ENCODE results near the gene GGACT. TPM values are rescaled to one million over a fixed set of nuclear protein-coding genes. Genes with fewer than 3 reads are reported as not detected.

The GGACT gene
- total and polyA plus RNA-seq, 4 experiments from 2014 or later, result 4.4 to 9.6 (median 7.2) TPM

DNA sequence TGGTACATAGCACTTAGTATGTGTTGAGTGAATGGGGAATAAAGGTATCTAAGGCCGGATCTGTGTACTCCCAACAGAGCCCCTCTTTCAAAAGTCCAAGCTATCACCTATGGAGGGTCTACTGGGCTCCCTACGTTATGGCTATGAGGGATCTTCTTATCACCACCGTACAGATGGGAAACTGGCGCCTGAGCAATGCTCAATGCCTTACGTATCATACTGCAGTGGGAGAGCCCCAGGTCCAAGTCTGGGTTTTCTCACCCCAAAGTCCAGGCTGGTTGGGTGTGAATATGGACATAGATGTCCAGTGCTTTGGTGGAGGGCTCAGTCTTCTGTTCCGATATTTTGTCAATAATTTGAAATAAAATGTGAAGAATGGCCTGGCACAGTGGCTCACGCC lies 13.1 kb upstream of the GGACT start:
- no peak overlapping the region for H3K4me3 Mint-ChIP-seq
- ChIA-PET POLR2A (ENCODE audit: partially characterized antibody) (no interaction called here), CTCF (ENCODE audit: partially characterized antibody) (interaction anchor here (0.8 kb wide), 1 partner anchor 9 kb away, joined by 3 read pairs; no protein-coding TSS in a partner anchor)
- H3K27ac ChIP-seq (ENCODE audit: low read depth, low read length), result no peak overlapping the region
- no peaks in the 10 kb centered on the region for H3K36me3 ChIP-seq (ENCODE audit: insufficient read depth, low read length)
- no peak for DNase-seq
- H3K27me3 ChIP-seq (ENCODE audit: insufficient read depth, low read length), result no peaks in the 10 kb centered on the region
- H3K27me3 Mint-ChIP-seq, result no peaks in the 10 kb centered on the region
- H3K27ac Mint-ChIP-seq, result no peak overlapping the region
- H3K4me1 Mint-ChIP-seq, result no peaks in the 10 kb centered on the region
- no peaks in the 10 kb centered on the region for H3K4me1 ChIP-seq (ENCODE audit: insufficient read depth, low read length)
- peaks cover 0 to 1% (median 0%) of the 10 kb centered on the region in 8 donors for H3K9me3 Mint-ChIP-seq
- no peak overlapping the region for H3K4me3 ChIP-seq (ENCODE audit: low read length in 2 of 2)
- no peaks in the 10 kb centered on the region for H3K9me3 ChIP-seq (ENCODE audit: control insufficient read depth in 1 of 2, low read length in 2 of 2)
- peaks cover 13 to 23% of the 10 kb centered on the region in 2 donors for H3K36me3 Mint-ChIP-seq
- intact Hi-C loops (cut with micrococcal nuclease), result no loop called here

DNA sequence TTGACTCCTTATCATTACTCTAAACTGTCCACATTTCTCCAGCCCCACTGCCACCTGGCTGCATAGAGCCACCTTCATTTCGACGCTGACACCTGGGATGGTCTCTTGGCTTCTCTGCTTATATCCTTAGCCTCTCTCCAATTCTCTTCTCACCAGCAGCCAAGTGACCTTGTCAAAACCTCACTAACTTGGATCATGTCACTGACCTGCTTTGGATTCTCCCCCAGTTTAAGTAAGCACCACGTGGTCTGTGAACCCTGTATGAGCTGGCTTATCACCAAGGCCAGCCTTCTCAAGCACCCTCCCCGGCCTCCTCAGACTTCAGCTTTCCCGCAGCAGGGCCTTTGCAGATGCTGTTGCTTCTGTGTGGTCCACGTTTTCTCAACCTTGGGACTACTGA lies 12.3 kb upstream of the GGACT start:
- Mint-ChIP-seq H3K27me3 (no peaks in the 10 kb centered on the region), H3K36me3 (peaks cover 10 to 22% of the 10 kb centered on the region in 2 donors), H3K4me3 (no peak overlapping the region), H3K4me1 (no peaks in the 10 kb centered on the region), H3K27ac (peak overlapping the region in 1 of 7 donors; percentile 11), H3K9me3 (peaks cover 0 to 3% (median 0%) of the 10 kb centered on the region in 8 donors)
- Histone ChIP-seq H3K27me3 (ENCODE audit: insufficient read depth, low read length) (no peaks in the 10 kb centered on the region), H3K9me3 (ENCODE audit: control insufficient read depth in 1 of 2, low read length in 2 of 2) (no peaks in the 10 kb centered on the region), H3K36me3 (ENCODE audit: insufficient read depth, low read length) (no peaks in the 10 kb centered on the region), H3K4me1 (ENCODE audit: insufficient read depth, low read length) (no peaks in the 10 kb centered on the region), H3K27ac (ENCODE audit: low read depth, low read length) (no peak overlapping the region), H3K4me3 (ENCODE audit: low read length in 2 of 2) (no peak overlapping the region)
- CTCF ChIA-PET (ENCODE audit: partially characterized antibody), result no interaction called here
- POLR2A ChIA-PET (ENCODE audit: partially characterized antibody), result no interaction called here
- no peak for DNase-seq
- intact Hi-C loops (cut with micrococcal nuclease), result no loop called here

DNA sequence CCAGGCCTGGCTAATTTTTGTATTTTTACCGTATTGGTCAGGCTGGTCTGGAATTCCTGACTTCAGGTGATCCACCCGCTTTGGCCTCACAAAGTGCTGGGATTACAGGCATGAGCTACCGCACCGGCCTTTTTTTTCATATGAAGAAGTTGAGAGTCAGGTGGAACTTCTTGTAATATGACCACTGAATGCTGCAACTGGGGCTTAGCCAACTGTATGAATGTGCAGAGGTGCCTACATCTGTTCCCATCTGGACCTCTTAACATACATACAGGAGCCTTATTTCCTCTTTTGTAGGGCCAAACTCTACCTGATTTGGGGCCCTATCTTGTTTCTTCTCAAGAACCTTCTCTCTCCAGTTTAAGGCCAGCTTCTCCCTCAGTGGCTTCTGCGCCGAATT lies 11.9 kb upstream of the GGACT start:
- no peak overlapping the region for H3K27ac Mint-ChIP-seq
- no peaks in the 10 kb centered on the region for H3K27me3 ChIP-seq (ENCODE audit: insufficient read depth, low read length)
- H3K27me3 Mint-ChIP-seq, result no peaks in the 10 kb centered on the region
- DNase-seq, result no peak
- no peaks in the 10 kb centered on the region for H3K9me3 ChIP-seq (ENCODE audit: control insufficient read depth in 1 of 2, low read length in 2 of 2)
- intact Hi-C loops (cut with micrococcal nuclease), result no loop called here
- H3K27ac ChIP-seq (ENCODE audit: low read depth, low read length), result no peak overlapping the region
- H3K4me3 ChIP-seq (ENCODE audit: low read length in 2 of 2), result no peak overlapping the region
- no peak overlapping the region for H3K4me3 Mint-ChIP-seq
- no peaks in the 10 kb centered on the region for H3K4me1 Mint-ChIP-seq
- H3K4me1 ChIP-seq (ENCODE audit: insufficient read depth, low read length), result no peaks in the 10 kb centered on the region
- CTCF ChIA-PET (ENCODE audit: partially characterized antibody), result no interaction called here
- POLR2A ChIA-PET (ENCODE audit: partially characterized antibody), result no interaction called here
- H3K36me3 ChIP-seq (ENCODE audit: insufficient read depth, low read length), result no peaks in the 10 kb centered on the region
- peaks cover 0 to 3% (median 0%) of the 10 kb centered on the region in 8 donors for H3K9me3 Mint-ChIP-seq
- peaks cover 8 to 17% of the 10 kb centered on the region in 2 donors for H3K36me3 Mint-ChIP-seq

DNA sequence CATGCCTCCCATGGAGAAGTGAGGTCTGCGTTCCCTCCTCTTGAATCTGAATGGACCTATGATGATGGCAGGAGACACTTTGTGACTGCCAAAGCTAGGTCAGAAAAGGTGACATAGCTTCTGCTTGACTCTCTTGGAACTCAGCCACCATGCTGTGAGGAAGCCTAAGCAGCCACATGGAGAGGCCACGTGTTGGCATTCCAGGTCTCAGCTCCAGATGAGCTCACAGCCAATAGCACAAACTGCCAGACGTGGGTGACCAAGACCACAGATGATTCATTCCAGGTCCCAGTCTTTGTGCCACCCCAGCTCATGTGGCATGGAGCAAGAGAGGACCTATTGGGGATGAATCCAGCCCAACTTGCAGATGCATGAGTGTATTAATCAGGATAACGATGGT lies 8.7 kb upstream of the GGACT start:
- Histone ChIP-seq H3K36me3 (ENCODE audit: insufficient read depth, low read length) (no peaks in the 10 kb centered on the region), H3K27me3 (ENCODE audit: insufficient read depth, low read length) (no peaks in the 10 kb centered on the region), H3K4me3 (ENCODE audit: low read length in 2 of 2) (no peak overlapping the region), H3K4me1 (ENCODE audit: insufficient read depth, low read length) (no peaks in the 10 kb centered on the region), H3K9me3 (ENCODE audit: control insufficient read depth in 1 of 2, low read length in 2 of 2) (no peaks in the 10 kb centered on the region), H3K27ac (ENCODE audit: low read depth, low read length) (no peak overlapping the region)
- ChIA-PET POLR2A (ENCODE audit: partially characterized antibody) (no interaction called here), CTCF (ENCODE audit: partially characterized antibody) (interaction anchor here (0.9 kb wide), 1 partner anchor 24 kb away, joined by 3 read pairs; no protein-coding TSS in a partner anchor)
- no peak overlapping the region for H3K27ac Mint-ChIP-seq
- no peaks in the 10 kb centered on the region for H3K4me1 Mint-ChIP-seq
- no peaks in the 10 kb centered on the region for H3K27me3 Mint-ChIP-seq
- intact Hi-C loops (cut with micrococcal nuclease), result no loop called here
- peaks cover 0 to 3% (median 0%) of the 10 kb centered on the region in 8 donors for H3K9me3 Mint-ChIP-seq
- no peaks in the 10 kb centered on the region for H3K36me3 Mint-ChIP-seq
- H3K4me3 Mint-ChIP-seq, result no peak overlapping the region
- no peak for DNase-seq

DNA sequence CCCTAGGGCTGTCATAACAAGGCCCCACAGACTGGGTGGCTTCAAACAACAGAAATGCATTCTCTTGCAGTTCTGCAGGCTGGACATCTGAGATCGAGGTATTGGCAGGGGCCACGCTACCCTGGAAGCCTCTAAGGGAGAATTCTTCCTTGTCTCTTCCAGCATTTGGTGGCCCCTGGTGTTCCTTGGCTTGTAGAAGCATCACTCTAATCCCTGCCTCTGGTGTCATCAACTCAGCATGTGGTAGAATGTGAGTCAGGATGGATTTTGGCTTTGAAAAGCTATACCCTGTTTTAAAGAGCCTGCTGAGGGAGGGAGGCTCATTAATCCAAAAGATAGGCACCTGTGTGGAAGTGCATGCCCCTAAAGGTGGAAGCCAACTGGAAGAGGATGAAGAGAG lies 7.9 kb upstream of the GGACT start:
- ChIA-PET CTCF (ENCODE audit: partially characterized antibody) (no interaction called here), POLR2A (ENCODE audit: partially characterized antibody) (no interaction called here)
- Mint-ChIP-seq H3K27me3 (no peaks in the 10 kb centered on the region), H3K27ac (no peak overlapping the region), H3K4me3 (no peak overlapping the region), H3K4me1 (no peaks in the 10 kb centered on the region), H3K36me3 (no peaks in the 10 kb centered on the region), H3K9me3 (peaks cover 0 to 3% (median 0%) of the 10 kb centered on the region in 8 donors)
- no peaks in the 10 kb centered on the region for H3K9me3 ChIP-seq (ENCODE audit: control insufficient read depth in 1 of 2, low read length in 2 of 2)
- intact Hi-C loops (cut with micrococcal nuclease), result no loop called here
- H3K4me3 ChIP-seq (ENCODE audit: low read length in 2 of 2), result no peak overlapping the region
- H3K4me1 ChIP-seq (ENCODE audit: insufficient read depth, low read length), result no peaks in the 10 kb centered on the region
- no peak for DNase-seq
- no peak overlapping the region for H3K27ac ChIP-seq (ENCODE audit: low read depth, low read length)
- H3K36me3 ChIP-seq (ENCODE audit: insufficient read depth, low read length), result no peaks in the 10 kb centered on the region
- H3K27me3 ChIP-seq (ENCODE audit: insufficient read depth, low read length), result no peaks in the 10 kb centered on the region

DNA sequence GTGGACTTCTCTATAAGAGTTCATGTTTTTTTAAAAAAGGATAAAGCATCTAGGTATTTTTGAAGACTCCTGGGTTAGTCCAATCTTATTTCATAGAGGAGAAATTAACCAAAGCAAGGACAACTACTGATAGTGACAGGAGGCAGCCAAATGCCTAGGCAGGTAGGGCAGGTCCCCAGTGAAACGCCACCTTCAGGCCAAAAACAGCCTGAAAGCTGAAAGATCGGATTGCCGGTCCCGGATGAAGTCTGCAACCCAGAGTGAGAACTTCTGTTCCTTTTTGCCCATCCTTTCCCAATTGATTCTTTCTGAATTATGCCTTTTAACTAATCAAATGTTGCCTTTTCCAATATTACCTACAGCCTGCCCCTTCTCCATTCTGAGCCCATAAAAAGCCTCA lies 6.1 kb upstream of the GGACT start:
- H3K4me3 Mint-ChIP-seq, result no peak overlapping the region
- H3K27me3 Mint-ChIP-seq, result no peaks in the 10 kb centered on the region
- CTCF ChIA-PET (ENCODE audit: partially characterized antibody), result interaction anchor here (1.0 to 1.6 kb wide), 2 partner anchors 13 to 22 kb away, joined by 3 to 7 read pairs; no protein-coding TSS in a partner anchor

DNA sequence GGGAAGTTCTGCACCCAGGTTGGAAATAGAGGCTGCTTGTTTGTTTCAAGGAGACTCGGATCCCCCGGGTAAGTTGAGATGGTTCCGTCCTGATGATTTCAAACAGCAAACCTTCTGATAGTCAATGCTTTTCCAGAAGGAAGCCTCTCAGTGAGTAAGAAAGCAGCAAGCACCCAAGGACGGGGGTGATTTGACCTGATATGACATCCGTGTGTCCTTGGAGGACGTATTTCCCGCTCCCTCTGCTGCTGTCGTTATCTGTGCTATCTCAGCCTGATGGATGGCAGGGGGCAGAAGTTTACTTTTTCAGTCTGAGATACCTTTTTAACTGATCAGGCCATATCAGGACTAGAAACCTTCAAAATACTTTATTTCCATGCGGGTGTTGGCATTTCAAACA lies 5.7 kb upstream of the GGACT start:
- Mint-ChIP-seq H3K27me3 (no peaks in the 10 kb centered on the region), H3K4me1 (peaks cover 0 to 4% (median 3%) of the 10 kb centered on the region in 4 donors), H3K36me3 (no peaks in the 10 kb centered on the region), H3K4me3 (no peak overlapping the region), H3K27ac (no peak overlapping the region), H3K9me3 (peaks cover 0 to 3% (median 0%) of the 10 kb centered on the region in 8 donors)
- no peak overlapping the region for H3K27ac ChIP-seq (ENCODE audit: low read depth, low read length)
- H3K9me3 ChIP-seq (ENCODE audit: control insufficient read depth in 1 of 2, low read length in 2 of 2), result no peaks in the 10 kb centered on the region
- ChIA-PET POLR2A (ENCODE audit: partially characterized antibody) (no interaction called here), CTCF (ENCODE audit: partially characterized antibody) (interaction anchor here (1.0 to 1.6 kb wide), 2 partner anchors 13 to 22 kb away, joined by 3 to 7 read pairs; no protein-coding TSS in a partner anchor)
- peaks cover 2% of the 10 kb centered on the region for H3K4me1 ChIP-seq (ENCODE audit: insufficient read depth, low read length)
- no peaks in the 10 kb centered on the region for H3K36me3 ChIP-seq (ENCODE audit: insufficient read depth, low read length)
- H3K4me3 ChIP-seq (ENCODE audit: low read length in 2 of 2), result no peak overlapping the region
- intact Hi-C loops (cut with micrococcal nuclease), result no loop called here
- no peaks in the 10 kb centered on the region for H3K27me3 ChIP-seq (ENCODE audit: insufficient read depth, low read length)
- DNase-seq, result no peak

More for the DNA sequence above, 6.1 kb upstream of the GGACT start:
- no peaks in the 10 kb centered on the region for H3K36me3 Mint-ChIP-seq
- POLR2A ChIA-PET (ENCODE audit: partially characterized antibody), result no interaction called here
- H3K27ac Mint-ChIP-seq, result peak overlapping the region in 1 of 7 donors; percentile 79
- no peaks in the 10 kb centered on the region for H3K4me1 Mint-ChIP-seq
- DNase-seq, result no peak
- Histone ChIP-seq H3K36me3 (ENCODE audit: insufficient read depth, low read length) (no peaks in the 10 kb centered on the region), H3K27me3 (ENCODE audit: insufficient read depth, low read length) (no peaks in the 10 kb centered on the region), H3K4me1 (ENCODE audit: insufficient read depth, low read length) (no peaks in the 10 kb centered on the region), H3K4me3 (ENCODE audit: low read length in 2 of 2) (no peak overlapping the region), H3K9me3 (ENCODE audit: control insufficient read depth in 1 of 2, low read length in 2 of 2) (no peaks in the 10 kb centered on the region), H3K27ac (ENCODE audit: low read depth, low read length) (no peak overlapping the region)
- peaks cover 0 to 3% (median 0%) of the 10 kb centered on the region in 8 donors for H3K9me3 Mint-ChIP-seq
- intact Hi-C loops (cut with micrococcal nuclease), result no loop called here

All from CD4-positive, alpha-beta memory T cell (primary cell).